Neural progenitor cell (in vitro differentiated cells): Measurements from ENCODE around the gene SHH.

Source experiments
- CTCF ChIP-seq: fragments of 200-600 bp; sonication (generic); IDR thresholded peaks from 2 replicates; pipeline ENCODE4 v1.5.1; 2017; ENCODE audit warnings: antibody characterized with exemption, mild to moderate bottlenecking
- EZH2 ChIP-seq: fragments of 200-600 bp; sonication (generic); IDR thresholded peaks from 2 replicates; pipeline ENCODE4 v1.6.1; 2017; ENCODE audit warnings: antibody characterized with exemption, mild to moderate bottlenecking, moderate library complexity

GRCh38 chr7:155762655-155763054, 49.6 kb downstream of the SHH start:
- no peak for TF ChIP-seq CTCF
- no peak for TF ChIP-seq EZH2
